ENCODE results near the gene MICU1.
A peak's percentile ranks its signal among the peaks of the same experiment; 100 is the strongest.
"Not testable (repeated sequence)": the region's sequence is repeated elsewhere in the genome, so short reads cannot be mapped to it uniquely, and the experiment has no call there.

The MICU1 gene

GRCh38 chr10:72386916-72387586, 238.8 kb downstream of the MICU1 start:
- DNase-seq (ENCODE audit: low read depth) = no peak

GRCh38 chr10:72385724-72386123, 240.2 kb downstream of the MICU1 start:
- DNase-seq (ENCODE audit: low read depth) = no peak

GRCh38 chr10:72384982-72385381, 240.9 kb downstream of the MICU1 start:
- DNase-seq (ENCODE audit: low read depth) = not testable (repeated sequence)

GRCh38 chr10:72379776-72380175, 246.1 kb downstream of the MICU1 start:
- DNase-seq (ENCODE audit: low read depth) = no peak

- DNase-seq (ENCODE audit: low read depth) = no peak
These were observed 246.8 kb downstream of the MICU1 start for GRCh38 chr10:72379062-72379461.

GRCh38 chr10:72375585-72375984, 250.3 kb downstream of the MICU1 start:
- no peak for DNase-seq (ENCODE audit: low read depth)

GRCh38 chr10:72375173-72375572, 250.7 kb downstream of the MICU1 start:
- DNase-seq (ENCODE audit: low read depth) = no peak

- no peak for DNase-seq (ENCODE audit: low read depth)
These were observed 255.6 kb downstream of the MICU1 start for GRCh38 chr10:72370201-72370722.

GRCh38 chr10:72367301-72367960, 258.4 kb downstream of the MICU1 start:
- DNase-seq (ENCODE audit: low read depth) = no peak

GRCh38 chr10:72365106-72365895, 260.6 kb downstream of the MICU1 start:
- no peak for DNase-seq (ENCODE audit: low read depth)

- DNase-seq (ENCODE audit: low read depth) = peak; percentile 78
These were observed 261.6 kb downstream of the MICU1 start for GRCh38 chr10:72364239-72364777.

- no peak for DNase-seq (ENCODE audit: low read depth)
These were observed 268.9 kb downstream of the MICU1 start for GRCh38 chr10:72356987-72357386.

- DNase-seq (ENCODE audit: low read depth) = no peak
These were observed 269.8 kb downstream of the MICU1 start for GRCh38 chr10:72356115-72356514.

- DNase-seq (ENCODE audit: low read depth) = no peak
These were observed 270.7 kb downstream of the MICU1 start for GRCh38 chr10:72355214-72355555.

- peak; percentile 86 for DNase-seq (ENCODE audit: low read depth)
These were observed 271.3 kb downstream of the MICU1 start, which contains the start of gene DNAJB12 for GRCh38 chr10:72354356-72355213. DNAJB12 (minus strand) TSS chr10:72354919; CDS start chr10:72354897, 22 bp downstream.

- DNase-seq (ENCODE audit: low read depth) = no peak
These were observed 271.9 kb downstream of the MICU1 start for GRCh38 chr10:72353965-72354355.

- DNase-seq (ENCODE audit: low read depth) = no peak
These were observed 272.6 kb downstream of the MICU1 start for GRCh38 chr10:72353028-72353964.

GRCh38 chr10:72351479-72351878, 274.4 kb downstream of the MICU1 start:
- DNase-seq (ENCODE audit: low read depth) = no peak

GRCh38 chr10:72349438-72349837, 276.4 kb downstream of the MICU1 start:
- no peak for DNase-seq (ENCODE audit: low read depth)

- no peak for DNase-seq (ENCODE audit: low read depth)
These were observed 277.6 kb downstream of the MICU1 start for GRCh38 chr10:72348282-72348681.

Data from T follicular helper cell (primary cell).